Natural killer cell (primary cell): Measurements from ENCODE around the gene LRP3. TPM values are rescaled to one million over a fixed set of nuclear protein-coding genes. Genes with fewer than 3 reads are reported as not detected.
A peak's percentile ranks its signal among the peaks of the same experiment; 100 is the strongest.

Source experiments
- ATAC-seq, 3 donors: fragments of 150-1000 bp in 2 of 3; fragments of 200-7000 bp in 1 of 3; cut with Tn5 transposase; 1 replicate in 1 of 3; 2 replicates in 2 of 3; pipeline ENCODE4 v1.10.0; 2021; ENCODE audit warnings: mild to moderate bottlenecking in 2 of 3, moderate library complexity in 2 of 3
- DNase-seq, 2 donors: peaks; one replicate each; pipeline versions ENCODE4 v3.0.0 to v3.0.0-alpha.2; 2013 to 2021; ENCODE audit warnings: mixed read lengths in 1 of 2
- H3K27ac ChIP-seq: one replicate; pipeline ENCODE4 v1.5.1; 2013; ENCODE audit warnings: mild to moderate bottlenecking, low read length
- H3K27me3 ChIP-seq: one replicate; pipeline ENCODE4 v1.6.1; 2013; ENCODE audit warnings: low read length; ENCODE audit not compliant: control insufficient read depth, insufficient read depth
- H3K36me3 ChIP-seq: one replicate; pipeline ENCODE4 v1.6.1; 2013; ENCODE audit warnings: low read length; ENCODE audit not compliant: control insufficient read depth, insufficient read depth
- H3K4me1 ChIP-seq: one replicate; pipeline ENCODE4 v1.6.1; 2013; ENCODE audit warnings: low read length; ENCODE audit not compliant: control insufficient read depth, insufficient read depth
- H3K4me3 ChIP-seq: one replicate; pipeline ENCODE4 v1.5.1; 2013; ENCODE audit warnings: low read length
- H3K9me3 ChIP-seq: one replicate; pipeline ENCODE4 v1.6.1; 2013; ENCODE audit warnings: low read length; ENCODE audit not compliant: control insufficient read depth, insufficient read depth
- H3K27ac Mint-ChIP-seq, 2 donors: one replicate each; pipeline ENCODE4 v1.8.0; 2022; ENCODE audit warnings: mild to moderate bottlenecking in 2 of 2, mixed read lengths in 2 of 2, moderate library complexity in 1 of 2
- H3K27me3 Mint-ChIP-seq, 2 donors: one replicate each; pipeline ENCODE4 v1.8.0; 2022; ENCODE audit warnings: low read depth in 2 of 2, mixed read lengths in 2 of 2
- H3K36me3 Mint-ChIP-seq: one replicate; pipeline ENCODE4 v1.8.0; 2022; ENCODE audit warnings: mixed read lengths
- H3K4me1 Mint-ChIP-seq, 2 donors: one replicate each; pipeline ENCODE4 v1.8.0; 2022; ENCODE audit warnings: mixed read lengths in 2 of 2
- H3K4me3 Mint-ChIP-seq: one replicate; pipeline ENCODE4 v1.8.0; 2022; ENCODE audit warnings: mild to moderate bottlenecking, moderate library complexity, mixed read lengths
- H3K9me3 Mint-ChIP-seq, 2 donors: one replicate each; pipeline ENCODE4 v1.8.0; 2022; ENCODE audit warnings: mixed read lengths in 2 of 2
- WGBS: methylation state at CpG from one replicate; pipeline ENCODE4 v1.1.7; 2013; ENCODE audit warnings: missing lambda C conversion rate; ENCODE audit not compliant: insufficient coverage; 5-methylcytosine and 5-hydroxymethylcytosine counted together
- intact Hi-C: fragments of 100-400 bp; cut with micrococcal nuclease; formaldehyde crosslinking; loops from one replicate; pipeline ENCODE4 v1.14.2; 2022
- total RNA-seq, 4 donors: library from RNA; stranded (reverse); fragments of 120-200 nt in 1 of 4; gene quantifications; one replicate each; pipeline versions ENCODE4 v1.2.3 to v1.2.4, GENCODE V29; 2013 to 2022
- TF ChIP-seq, protein P1 (sequence below): fragments of 200-600 bp; IDR thresholded peaks from one replicate; pipeline ENCODE4 v1.8.0; 2022; ENCODE audit warnings: antibody characterized with exemption

LRP3 gene
- total RNA-seq, 3 donors from 2014 or later (not counting 1 experiment from before 2014, with no cell fraction given), result 0.33 to 0.38 TPM; not detected in 1

DNA sequence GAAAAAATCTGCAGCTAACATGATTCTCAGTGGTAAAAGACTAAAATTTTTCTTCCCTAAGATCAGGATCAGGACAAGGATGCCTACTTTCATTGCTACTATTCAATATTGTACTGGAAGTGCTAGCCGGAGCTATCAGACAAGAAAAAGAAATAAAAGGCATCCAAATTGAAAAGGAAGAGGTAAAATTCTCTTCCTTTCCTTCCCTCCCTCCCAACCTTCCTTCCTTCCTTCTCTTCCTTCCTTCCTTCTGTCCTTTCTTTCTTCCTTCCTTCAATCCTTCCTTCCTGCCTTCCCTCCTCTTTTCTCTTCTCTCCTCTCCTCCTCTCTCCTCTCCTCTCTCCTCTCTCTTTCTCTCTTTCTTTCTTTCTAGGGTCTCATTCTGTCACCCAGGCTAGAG, 26.7 kb upstream of the LRP3 start:
- no peak overlapping the region for H3K4me3 ChIP-seq
- no peaks in the 10 kb centered on the region for H3K9me3 ChIP-seq
- 91% methylated on average over 1 of the region's 1 CpG for WGBS
- H3K27ac Mint-ChIP-seq, result no peak overlapping the region
- H3K27ac ChIP-seq, result no peak overlapping the region
- TF ChIP-seq, protein P1, sequence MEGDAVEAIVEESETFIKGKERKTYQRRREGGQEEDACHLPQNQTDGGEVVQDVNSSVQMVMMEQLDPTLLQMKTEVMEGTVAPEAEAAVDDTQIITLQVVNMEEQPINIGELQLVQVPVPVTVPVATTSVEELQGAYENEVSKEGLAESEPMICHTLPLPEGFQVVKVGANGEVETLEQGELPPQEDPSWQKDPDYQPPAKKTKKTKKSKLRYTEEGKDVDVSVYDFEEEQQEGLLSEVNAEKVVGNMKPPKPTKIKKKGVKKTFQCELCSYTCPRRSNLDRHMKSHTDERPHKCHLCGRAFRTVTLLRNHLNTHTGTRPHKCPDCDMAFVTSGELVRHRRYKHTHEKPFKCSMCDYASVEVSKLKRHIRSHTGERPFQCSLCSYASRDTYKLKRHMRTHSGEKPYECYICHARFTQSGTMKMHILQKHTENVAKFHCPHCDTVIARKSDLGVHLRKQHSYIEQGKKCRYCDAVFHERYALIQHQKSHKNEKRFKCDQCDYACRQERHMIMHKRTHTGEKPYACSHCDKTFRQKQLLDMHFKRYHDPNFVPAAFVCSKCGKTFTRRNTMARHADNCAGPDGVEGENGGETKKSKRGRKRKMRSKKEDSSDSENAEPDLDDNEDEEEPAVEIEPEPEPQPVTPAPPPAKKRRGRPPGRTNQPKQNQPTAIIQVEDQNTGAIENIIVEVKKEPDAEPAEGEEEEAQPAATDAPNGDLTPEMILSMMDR, result no peak
- ATAC-seq (no peak), DNase-seq (no peak)
- H3K4me3 Mint-ChIP-seq, result no peak overlapping the region
- no peaks in the 10 kb centered on the region for H3K36me3 Mint-ChIP-seq
- H3K4me1 ChIP-seq, result no peaks in the 10 kb centered on the region
- peaks cover 16 to 23% of the 10 kb centered on the region in 2 donors for H3K4me1 Mint-ChIP-seq
- H3K9me3 Mint-ChIP-seq, result peaks cover 0 to 4% of the 10 kb centered on the region in 2 donors
- H3K27me3 ChIP-seq, result no peaks in the 10 kb centered on the region
- no peaks in the 10 kb centered on the region for H3K36me3 ChIP-seq
- intact Hi-C loops, result no loop called here
- no peaks in the 10 kb centered on the region for H3K27me3 Mint-ChIP-seq

DNA sequence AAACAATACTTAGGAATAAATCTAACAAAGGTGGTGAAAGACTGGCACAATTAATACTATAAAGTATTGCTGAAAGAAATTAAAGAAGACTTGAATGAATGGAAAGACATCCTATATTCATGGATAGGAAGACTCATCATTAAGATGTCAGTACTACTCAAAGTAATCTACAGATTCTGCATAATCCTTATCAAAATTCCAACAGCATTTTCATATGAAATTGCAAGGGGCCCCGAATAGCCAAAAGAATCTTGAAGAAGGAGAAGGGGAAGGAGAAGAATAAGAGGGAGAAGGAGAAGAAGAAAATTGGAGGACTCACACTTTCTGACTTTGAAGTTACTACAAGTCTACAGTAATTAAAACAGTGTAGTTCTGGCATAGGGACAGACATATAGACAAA, 25.6 kb upstream of the LRP3 start:
- Mint-ChIP-seq H3K27ac (no peak overlapping the region), H3K9me3 (peaks cover 0 to 4% of the 10 kb centered on the region in 2 donors), H3K36me3 (no peaks in the 10 kb centered on the region), H3K27me3 (no peaks in the 10 kb centered on the region), H3K4me1 (peaks cover 19 to 34% of the 10 kb centered on the region in 2 donors), H3K4me3 (no peak overlapping the region)
- intact Hi-C loops, result no loop called here
- Histone ChIP-seq H3K27ac (no peak overlapping the region), H3K27me3 (no peaks in the 10 kb centered on the region), H3K4me1 (peaks cover 9% of the 10 kb centered on the region), H3K4me3 (no peak overlapping the region), H3K36me3 (no peaks in the 10 kb centered on the region), H3K9me3 (no peaks in the 10 kb centered on the region)
- DNase-seq (no peak), ATAC-seq (no peak)
- TF ChIP-seq, protein P1, result no peak
- 80% methylated on average over 1 of the region's 1 CpG for WGBS

DNA sequence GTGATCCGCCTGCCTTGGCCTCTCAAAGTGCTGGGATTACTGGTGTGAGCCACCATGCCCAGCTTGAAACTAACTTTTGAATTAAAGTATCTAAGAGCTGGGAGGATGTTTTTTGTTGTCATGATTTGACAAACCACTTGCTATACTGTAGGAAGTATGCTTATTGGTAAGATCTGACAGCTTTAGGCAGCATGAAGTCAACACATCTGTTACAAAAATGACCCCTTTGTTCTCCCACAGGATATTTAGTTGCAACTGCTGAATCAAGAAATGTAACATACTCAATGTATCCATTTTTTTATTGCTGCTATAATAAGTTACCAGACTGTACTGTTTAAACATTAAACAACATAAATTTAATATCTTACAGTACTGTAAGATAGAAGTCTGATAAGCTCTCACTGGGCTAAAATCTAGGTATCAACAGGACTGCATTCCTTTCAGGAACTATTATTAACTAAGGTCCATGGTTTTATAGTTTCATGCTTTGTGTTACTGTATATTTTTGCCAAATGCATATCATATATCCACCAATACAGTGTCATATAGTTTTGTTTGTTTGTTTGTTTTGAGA, 22.8 kb upstream of the LRP3 start:
- no peak overlapping the region for H3K4me3 ChIP-seq
- WGBS, result 100% methylated on average over 1 of the region's 1 CpG
- no peaks in the 10 kb centered on the region for H3K27me3 Mint-ChIP-seq
- H3K36me3 Mint-ChIP-seq, result no peaks in the 10 kb centered on the region
- no peak overlapping the region for H3K27ac Mint-ChIP-seq
- H3K4me1 Mint-ChIP-seq, result peaks cover 33 to 44% of the 10 kb centered on the region in 2 donors
- H3K4me3 Mint-ChIP-seq, result no peak overlapping the region
- TF ChIP-seq, protein P1, result no peak
- peaks cover 0 to 4% of the 10 kb centered on the region in 2 donors for H3K9me3 Mint-ChIP-seq
- peaks cover 29% of the 10 kb centered on the region for H3K4me1 ChIP-seq
- no peaks in the 10 kb centered on the region for H3K9me3 ChIP-seq
- no peaks in the 10 kb centered on the region for H3K36me3 ChIP-seq
- no peaks in the 10 kb centered on the region for H3K27me3 ChIP-seq
- DNase-seq, result no peak
- no peak overlapping the region for H3K27ac ChIP-seq
- intact Hi-C loops, result no loop called here
- ATAC-seq, result no peak

DNA sequence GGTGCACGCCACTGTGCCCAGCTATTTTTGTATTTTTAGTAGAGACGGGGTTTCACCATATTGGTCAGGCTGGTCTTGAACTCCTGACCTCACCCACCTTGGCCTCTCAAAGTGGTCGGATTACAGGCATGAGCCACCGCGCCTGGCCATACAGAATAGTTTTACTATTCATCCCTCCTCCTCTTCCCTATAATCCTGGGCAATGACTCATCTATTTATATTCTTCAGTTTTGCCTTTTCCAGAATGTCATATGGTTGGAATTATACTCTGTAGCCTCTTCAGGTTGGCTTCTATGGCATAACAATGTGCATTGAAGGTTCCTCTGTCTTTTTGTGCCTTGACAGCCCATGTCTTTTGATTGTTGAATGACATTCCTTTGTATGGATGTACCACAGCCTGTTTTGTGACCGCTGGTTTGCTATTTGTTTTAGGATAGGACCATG, 22.2 kb upstream of the LRP3 start:
- intact Hi-C loops, result no loop called here
- 92% methylated on average over 6 of the region's 6 CpGs for WGBS
- H3K4me1 ChIP-seq, result peaks cover 29% of the 10 kb centered on the region

More for the DNA sequence above, 22.2 kb upstream of the LRP3 start:
- Histone ChIP-seq H3K9me3 (no peaks in the 10 kb centered on the region), H3K27me3 (no peaks in the 10 kb centered on the region), H3K36me3 (no peaks in the 10 kb centered on the region), H3K4me3 (no peak overlapping the region), H3K27ac (no peak overlapping the region)
- Mint-ChIP-seq H3K27me3 (peaks cover 3 to 5% of the 10 kb centered on the region in 2 donors), H3K4me1 (peaks cover 39 to 50% of the 10 kb centered on the region in 2 donors), H3K4me3 (no peak overlapping the region), H3K9me3 (peaks cover 0 to 4% of the 10 kb centered on the region in 2 donors), H3K27ac (peak overlapping the region; percentile 9 to 29), H3K36me3 (peaks cover 5% of the 10 kb centered on the region)
- no peak for DNase-seq
- no peak for ATAC-seq
- TF ChIP-seq, protein P1, result no peak
